K562 (cell line): ENCODE data around the gene SSBP2. TPM values are rescaled to one million over a fixed set of nuclear protein-coding genes. Genes with fewer than 3 reads are reported as not detected.

ENCODE experiments used
- ATAC-seq: fragments of 200-7000 bp; cut with Tn5 transposase; 3 replicates; pipeline ENCODE4 v1.9.1; 2020; ENCODE audit warnings: moderate library complexity
- BruUV-seq: library from RNA; stranded (reverse); fragments of 400-500 nt; replicated peaks from 2 replicates; lab custom pipeline; 2021; lab: Mats Ljungman, UMichigan
- CTCF ChIA-PET: fragments of 300-600 bp; formaldehyde crosslinking; extraction: SDS; loops from one replicate; lab custom pipeline; 2021; ENCODE audit warnings: low intra/inter-chr PET ratio; lab: Yijun Ruan, JAX
- POLR2A ChIA-PET: fragments of 300-600, 350-650 bp; sonication (Branson Sonifier 250); formaldehyde crosslinking; extraction: SDS; loops from one replicate; lab custom pipeline; 2021; ENCODE audit warnings: antibody characterized with exemption, inconsistent platforms; lab: Yijun Ruan, JAX
- DNase-seq, 4 experiments: peaks; one replicate each; pipeline versions ENCODE4 v3.0.0 to v3.0.0-alpha.2; 2011 to 2018; ENCODE audit warnings: low spot score in 3 of 4, mixed read lengths in 3 of 4; ENCODE audit errors: extremely low read depth in 1 of 4
- FAIRE-seq: peaks from 2 replicates; lab custom pipeline; 2011; peaks lifted over from hg19 to GRCh38; lab: Jason Lieb, UNC
- H2AFZ ChIP-seq: 2 replicates; pipeline ENCODE4 v1.6.0; 2011; ENCODE audit warnings: low read depth, low read length, control low read depth, inconsistent platforms
- H3K27ac ChIP-seq: fragments of 200-600 bp; 3 replicates; pipeline ENCODE4 v1.8.0; 2011; ENCODE audit warnings: low read depth, mild to moderate bottlenecking, control low read depth, inconsistent platforms, low read length, moderate library complexity, mixed read lengths; ENCODE audit errors: extremely low read depth
- H3K27me3 ChIP-seq, 2 experiments: fragments of 300-600 bp in 1 of 2; 2 replicates in 1 of 2; 3 replicates in 1 of 2; pipeline versions ENCODE4 v1.6.0 to v1.8.0; 2011; ENCODE audit warnings: inconsistent platforms in 2 of 2, low read length in 2 of 2, mild to moderate bottlenecking in 1 of 2, mixed read lengths in 1 of 2, moderate library complexity in 1 of 2; ENCODE audit not compliant: control insufficient read depth in 2 of 2, insufficient read depth in 2 of 2
- H3K36me3 ChIP-seq: fragments of 300-600 bp; 3 replicates; pipeline ENCODE4 v1.8.0; 2011; ENCODE audit warnings: mild to moderate bottlenecking, low read length, inconsistent platforms; ENCODE audit not compliant: control insufficient read depth, insufficient read depth
- H3K4me1 ChIP-seq, 2 experiments: fragments of 200-600 bp in 1 of 2; replicated peaks in 1 of 2; 2 replicates in 1 of 2; 3 replicates in 1 of 2; pipeline versions ENCODE4 v1.5.1 to v1.8.0; 2011; ENCODE audit warnings: inconsistent platforms in 2 of 2, low read length in 2 of 2, mild to moderate bottlenecking in 1 of 2, mixed read lengths in 1 of 2, moderate library complexity in 1 of 2; ENCODE audit not compliant: control insufficient read depth in 2 of 2, insufficient read depth in 2 of 2
- H3K4me2 ChIP-seq: 2 replicates; pipeline ENCODE4 v1.6.1; 2011; ENCODE audit warnings: low read length, control low read depth, inconsistent platforms, mixed read lengths; ENCODE audit not compliant: insufficient read depth
- H3K4me3 ChIP-seq: fragments of 200-600 bp; sonication (generic), shearing (Covaris generic); 2 replicates; pipeline ENCODE4 v1.5.1; 2016; ENCODE audit warnings: control low read depth, inconsistent platforms
- H3K79me2 ChIP-seq: fragments of 200-600 bp; 3 replicates; pipeline ENCODE4 v1.8.0; 2011; ENCODE audit warnings: low read length, inconsistent platforms; ENCODE audit not compliant: control insufficient read depth, insufficient read depth
- H3K9ac ChIP-seq, 2 experiments: 2 replicates each; pipeline versions ENCODE4 v1.6.0 to v1.6.1; 2011; ENCODE audit warnings: low read depth in 2 of 2, low read length in 2 of 2, control low read depth in 1 of 2, inconsistent platforms in 1 of 2, mild to moderate bottlenecking in 1 of 2, mixed read lengths in 1 of 2; ENCODE audit not compliant: insufficient read depth in 1 of 2
- H3K9me1 ChIP-seq: one replicate; pipeline ENCODE4 v1.6.0; 2011; ENCODE audit warnings: inconsistent platforms, mild to moderate bottlenecking, low read length, moderate library complexity; ENCODE audit not compliant: control insufficient read depth, insufficient read depth
- H3K9me3 ChIP-seq: replicated peaks from 2 replicates; pipeline ENCODE4 v1.5.1; 2011; ENCODE audit warnings: low read depth, low read length, inconsistent platforms; ENCODE audit not compliant: control insufficient read depth, insufficient read depth
- H4K20me1 ChIP-seq: replicated peaks from 2 replicates; pipeline ENCODE4 v1.6.1; 2011; ENCODE audit warnings: low read length, inconsistent platforms, mixed read lengths; ENCODE audit not compliant: control insufficient read depth, insufficient read depth
- ARHGAP35 ChIP-seq: fragments of 450-650 bp; IDR thresholded peaks from 2 replicates; pipeline ENCODE4 v1.6.1; 2018; ENCODE audit not compliant: partially characterized antibody
- BRCA1 ChIP-seq, 2 experiments: fragments of 450-650 bp in 1 of 2; sonication (generic) in 1 of 2; formaldehyde crosslinking in 1 of 2; IDR thresholded peaks; 2 replicates each; pipeline versions ENCODE4 v1.5.0 to v1.6.1; 2017 to 2020; ENCODE audit warnings: mild to moderate bottlenecking in 1 of 2, missing genetic modification reagents in 1 of 2
- COPS2 ChIP-seq: fragments of 450-650 bp; conservative IDR thresholded peaks from 2 replicates; pipeline ENCODE4 v1.6.1; 2016; ENCODE audit warnings: mild to moderate bottlenecking, moderate library complexity
- ELF4 ChIP-seq: fragments of 450-650 bp; formaldehyde crosslinking; IDR thresholded peaks from 2 replicates; pipeline ENCODE4 v1.4.0; 2022; ENCODE audit warnings: missing genetic modification characterization
- FOXJ3 ChIP-seq: sonication (generic); formaldehyde crosslinking; IDR thresholded peaks from 2 replicates; pipeline ENCODE4 v1.4.0; 2020; ENCODE audit warnings: mild to moderate bottlenecking, missing genetic modification reagents
- LEF1 ChIP-seq: fragments of 450-650 bp; IDR thresholded peaks from 2 replicates; pipeline ENCODE4 v1.6.1; 2016; ENCODE audit warnings: mild to moderate bottlenecking
- RCOR1 ChIP-seq, 2 experiments: IDR thresholded peaks; 2 replicates each; pipeline ENCODE4 v1.6.1; 2012; ENCODE audit warnings: low read depth in 2 of 2, low read length in 2 of 2, borderline replicate concordance in 1 of 2, improper control_type of control experiment in 1 of 2
- ZBTB12 ChIP-seq: fragments of 250-450 bp; sonication (Bioruptor Pico); IDR thresholded peaks from 2 replicates; pipeline ENCODE4 v1.4.0; 2020
- WGBS: fragments of 100-300 bp; shearing (Covaris generic); methylation state at CpG from one replicate; pipeline ENCODE4 v1.1.6; 2016; ENCODE audit warnings: low coverage, mixed read lengths; ENCODE audit not compliant: insufficient coverage; ENCODE audit errors: missing lambda C conversion rate; 5-methylcytosine and 5-hydroxymethylcytosine counted together
- in situ Hi-C: fragments of 300-500 bp; cut with MboI; formaldehyde crosslinking; loops from 4 replicates; pipeline ENCODE4 v1.15.0; 2018; ENCODE audit warnings: inconsistent platforms, mixed read lengths
- intact Hi-C: fragments of 100-400 bp; cut with micrococcal nuclease; formaldehyde crosslinking; loops from 2 replicates; pipeline ENCODE4 v1.14.2; 2022
- polyA plus RNA-seq, 8 experiments: library from polyadenylated mRNA; depleted of rRNA in 4 of 8; stranded (reverse) in 5 of 8; unstranded in 3 of 8; fragments of >200 nt; fragmentation: Nextera tagmentation in 2 of 8; fragmentation: Illumina TruSeq in 1 of 8; extraction: Ambion mirVana in 2 of 8; extraction: Trizol in 1 of 8; gene quantifications; 2 replicates each; pipeline versions ENCODE4 v1.2.1 to v1.2.3, GENCODE V29; 2011 to 2014; ENCODE audit warnings: inconsistent platforms in 1 of 8, missing spikeins in 1 of 8
- total RNA-seq, 7 experiments: library from RNA; depleted of rRNA in 6 of 7; stranded (reverse); fragments of >200 nt in 6 of 7; fragmentation: Illumina TruSeq in 2 of 7; extraction: Trizol in 2 of 7; gene quantifications; 2 replicates each; pipeline versions ENCODE4 v1.2.1 to v1.2.3, GENCODE V29; 2011 to 2021; ENCODE audit warnings: low replicate concordance in 1 of 7

The SSBP2 gene
- total and polyA plus RNA-seq, 9 of the 15 experiments (the other 6 are each of a cell fraction or from before 2014, with no cell fraction given), result 22.3 to 133 (median 42.1) TPM

- no peak overlapping the region for H3K9ac ChIP-seq
- BruUV-seq, result no TSS peak
- H3K27me3 ChIP-seq, result no peaks in the 10 kb centered on the region
- no peak overlapping the region for H3K4me2 ChIP-seq
- no peaks in the 10 kb centered on the region for H3K9me3 ChIP-seq
- TF ChIP-seq ARHGAP35, result no peak
- H3K27ac ChIP-seq, result no peak overlapping the region
- no peak overlapping the region for H2AFZ ChIP-seq
- DNase-seq (no peak), FAIRE-seq (no peak), ATAC-seq (no peak; the same call in 2 of the 3 replicates)
- ChIA-PET CTCF (no interaction called here), POLR2A (no interaction called here)
- no peaks in the 10 kb centered on the region for H3K9me1 ChIP-seq
- H3K79me2 ChIP-seq, result peaks cover 19% of the 10 kb centered on the region; the same call in 2 of the 3 replicates
- in situ Hi-C loops, result no loop called here
- H3K4me1 ChIP-seq, result no peaks in the 10 kb centered on the region
- H3K36me3 ChIP-seq, result no peaks in the 10 kb centered on the region
- 67% methylated on average over 2 of the region's 2 CpGs for WGBS
- no peak overlapping the region for H3K4me3 ChIP-seq
- no peaks in the 10 kb centered on the region for H4K20me1 ChIP-seq
- intact Hi-C loops, result no loop called here
Measured at GRCh38 chr5:81694726-81695125, 56.2 kb downstream of the SSBP2 start.

- TF ChIP-seq RCOR1 (IDR thresholded peaks at IDR 0.05; ENCODE audit: borderline replicate concordance in 1 of 2, low read depth in 2 of 2, low read length in 2 of 2) (no peak), ELF4 (CRISPR knock-in tag) (no peak), BRCA1 (IDR thresholded peaks at IDR 0.05) (no peak), BRCA1 (CRISPR knock-in tag; IDR thresholded peaks at IDR 0.05) (no peak), COPS2 (no peak), ZBTB12 (CRISPR knock-in tag) (no peak), FOXJ3 (CRISPR knock-in tag) (no peak), LEF1 (no peak)
- TF ChIP-seq, all 486 proteins: peak for 0
- DNase-seq (no peak), ATAC-seq (no peak), FAIRE-seq (no peak)
- ChIA-PET POLR2A (no interaction called here), CTCF (no interaction called here)
- no peaks in the 10 kb centered on the region; the same call in 1 of the 2 replicates for H3K9me3 ChIP-seq
- in situ Hi-C loops (no loop called here), intact Hi-C loops (no loop called here)
- H3K36me3 ChIP-seq, result no peaks in the 10 kb centered on the region
- no peak overlapping the region for H2AFZ ChIP-seq
- peaks cover 36% of the 10 kb centered on the region for H3K79me2 ChIP-seq
- H3K4me3 ChIP-seq, result no peak overlapping the region
- BruUV-seq, result no TSS peak
- H3K27ac ChIP-seq, result no peak overlapping the region
- no peak overlapping the region for H3K4me2 ChIP-seq
- no peak overlapping the region for H3K9ac ChIP-seq
- no peaks in the 10 kb centered on the region for H3K9me1 ChIP-seq
- 89% methylated on average over 5 of the region's 5 CpGs for WGBS
- no peaks in the 10 kb centered on the region for H4K20me1 ChIP-seq
- no peaks in the 10 kb centered on the region for H3K27me3 ChIP-seq
- no peaks in the 10 kb centered on the region for H3K4me1 ChIP-seq
Measured at GRCh38 chr5:81688215-81688614, 62.7 kb downstream of the SSBP2 start.
